GM19452 (cell line): ENCODE measurements around the gene TAAR5.
"Not testable (repeated sequence)": the region's sequence is repeated elsewhere in the genome, so short reads cannot be mapped to it uniquely, and the experiment has no call there.

Experiments used
- ATAC-seq: cut with Tn5 transposase; IDR thresholded peaks from one replicate; pipeline ENCODE4 v1.9.1; 2021; ENCODE audit not compliant: unreplicated experiment

The TAAR5 gene

DNA sequence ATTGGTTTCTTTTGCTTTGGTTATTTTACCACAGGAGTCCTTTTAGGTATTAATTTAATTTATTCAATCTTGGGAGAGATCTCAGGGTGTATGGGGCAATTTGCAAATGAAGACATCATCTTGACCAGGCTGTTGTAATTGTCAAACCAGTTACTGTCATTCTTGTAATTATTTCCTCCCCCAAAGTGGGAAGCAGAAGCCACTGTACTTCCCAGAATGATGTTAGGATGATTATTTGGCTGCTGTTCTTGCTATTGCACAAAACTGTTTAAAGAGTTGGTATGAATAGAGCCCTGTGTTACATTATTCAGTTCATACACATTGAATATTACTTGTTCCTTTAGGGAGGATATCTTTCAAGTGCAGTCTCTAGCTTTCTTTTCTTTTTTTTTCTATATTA is 17.8 kb downstream of the TAAR5 start:
- no peak for ATAC-seq

DNA sequence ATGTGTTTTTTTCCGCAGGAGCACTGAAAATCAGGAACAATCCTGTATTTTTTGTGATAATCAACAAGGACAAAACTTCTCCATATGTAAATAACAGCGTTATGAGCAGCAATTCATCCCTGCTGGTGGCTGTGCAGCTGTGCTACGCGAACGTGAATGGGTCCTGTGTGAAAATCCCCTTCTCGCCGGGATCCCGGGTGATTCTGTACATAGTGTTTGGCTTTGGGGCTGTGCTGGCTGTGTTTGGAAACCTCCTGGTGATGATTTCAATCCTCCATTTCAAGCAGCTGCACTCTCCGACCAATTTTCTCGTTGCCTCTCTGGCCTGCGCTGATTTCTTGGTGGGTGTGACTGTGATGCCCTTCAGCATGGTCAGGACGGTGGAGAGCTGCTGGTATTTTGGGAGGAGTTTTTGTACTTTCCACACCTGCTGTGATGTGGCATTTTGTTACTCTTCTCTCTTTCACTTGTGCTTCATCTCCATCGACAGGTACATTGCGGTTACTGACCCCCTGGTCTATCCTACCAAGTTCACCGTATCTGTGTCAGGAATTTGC is 19.2 kb downstream of the TAAR5 start, which contains the start of gene TAAR6:
Gene TAAR6, plus strand, starts transcription at position 102 of the 557 bp plus-strand sequence. Its CDS starts 0 bp downstream, at position 102.
- ATAC-seq: no peak

DNA sequence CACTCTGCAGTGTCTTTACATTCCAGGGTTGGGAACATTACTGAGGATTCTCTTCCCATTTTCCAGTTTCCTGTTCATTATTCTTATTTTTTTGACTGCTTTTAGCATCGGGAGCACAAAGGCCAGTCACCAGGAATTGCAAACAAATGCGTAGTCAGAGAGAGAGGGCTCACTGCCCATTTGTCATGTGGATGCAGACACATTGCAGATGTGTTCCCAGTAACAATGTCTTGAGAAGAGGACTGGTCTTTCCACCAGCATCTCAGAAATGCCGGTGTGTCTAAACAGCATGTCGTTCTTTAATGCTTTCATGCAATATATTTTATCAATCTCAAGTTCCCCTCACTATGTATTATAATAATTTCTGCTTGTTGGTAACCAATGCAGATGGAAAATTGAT is 20.4 kb downstream of the TAAR5 start:
- no peak for ATAC-seq

DNA sequence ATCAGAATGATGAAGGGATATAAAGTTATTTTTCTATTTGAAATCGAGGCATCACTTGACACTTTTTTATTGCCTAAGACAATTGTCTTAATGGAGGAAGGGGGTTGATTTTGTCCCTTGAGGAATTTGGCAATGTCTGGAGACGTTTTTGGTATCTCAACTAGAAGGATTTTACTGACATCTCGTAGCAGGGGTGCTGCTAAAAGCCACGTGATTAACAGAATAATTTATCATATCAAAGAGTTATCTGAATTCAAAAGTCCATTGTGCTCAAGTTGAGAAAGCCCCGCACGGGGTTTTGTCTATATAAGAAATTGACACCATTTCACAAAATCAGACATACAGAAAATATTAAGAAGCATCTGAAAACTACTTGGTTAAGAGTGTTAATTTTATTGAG is 20.9 kb downstream of the TAAR5 start:
- no peak for ATAC-seq

DNA sequence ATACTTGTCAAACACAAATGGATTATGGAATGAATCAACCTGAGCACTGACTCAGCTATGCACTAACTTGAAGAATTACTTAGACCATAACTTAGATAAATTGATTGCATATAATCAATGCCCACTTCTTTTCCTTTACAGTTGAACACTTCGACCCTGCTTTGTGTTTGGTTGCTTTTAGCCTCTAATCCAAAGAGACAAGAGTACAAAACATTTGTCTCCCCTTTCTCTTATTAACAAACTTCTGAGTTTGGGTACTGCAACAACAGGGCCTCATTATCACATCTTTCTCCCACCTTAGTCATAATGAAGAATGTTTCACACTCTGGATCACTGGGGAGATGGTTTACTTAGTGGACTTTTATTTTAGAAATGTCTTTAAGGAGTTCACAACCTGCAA is 22.0 kb downstream of the TAAR5 start:
- ATAC-seq: no peak

DNA sequence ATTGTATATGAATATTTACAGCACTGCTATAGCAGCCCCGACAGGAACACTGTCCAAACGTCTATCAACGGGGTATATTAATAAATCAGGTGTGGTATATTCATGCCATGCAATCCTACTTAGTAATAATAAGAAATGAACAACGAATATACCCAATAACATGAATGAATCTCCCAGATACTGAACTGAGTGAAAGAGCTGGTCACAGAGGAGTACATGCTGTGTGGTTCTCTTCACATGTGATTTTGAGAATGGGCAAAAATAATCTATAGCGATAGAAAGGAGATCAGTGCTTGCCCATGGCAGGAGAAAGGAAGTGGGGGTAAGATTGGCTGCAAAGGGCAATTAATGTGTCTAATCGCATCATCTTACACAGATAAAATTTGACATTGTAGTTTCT is 23.1 kb downstream of the TAAR5 start:
- ATAC-seq: no peak

DNA sequence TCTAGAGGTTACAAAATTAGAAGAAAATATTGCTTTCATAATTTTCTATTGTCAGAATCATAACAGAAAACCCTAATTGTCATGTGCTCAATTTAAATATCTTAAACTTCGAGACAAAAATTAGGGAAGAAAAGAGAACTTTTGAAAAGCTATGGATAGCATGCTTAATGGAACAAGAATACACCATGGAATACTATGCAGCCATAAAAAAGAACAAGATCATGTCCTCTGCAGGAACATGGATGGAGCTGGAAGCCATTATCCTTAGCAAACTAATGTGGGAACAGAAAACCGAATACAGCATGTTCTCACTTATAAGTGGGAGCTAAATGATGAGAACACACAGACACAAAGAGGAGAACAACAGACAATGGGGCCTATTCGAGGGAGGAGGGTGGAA is 29.5 kb downstream of the TAAR5 start:
- not testable (repeated sequence) for ATAC-seq

DNA sequence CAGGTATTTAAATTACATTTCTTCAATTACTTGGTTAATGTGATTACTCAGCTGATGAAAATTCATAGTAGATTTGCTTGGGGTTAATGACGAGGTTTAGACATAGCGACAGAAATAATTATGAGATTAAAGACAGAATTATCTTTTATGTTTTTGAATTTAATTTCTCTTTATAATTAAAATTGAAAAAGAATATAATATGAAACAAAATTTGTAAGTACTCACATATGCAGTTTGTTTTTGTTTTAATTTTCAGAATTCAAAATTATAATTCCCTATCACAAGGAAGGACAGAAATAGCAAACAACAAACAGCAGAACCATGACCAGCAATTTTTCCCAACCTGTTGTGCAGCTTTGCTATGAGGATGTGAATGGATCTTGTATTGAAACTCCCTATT is 37.2 kb downstream of the TAAR5 start, which contains the start of gene TAAR8:
Gene TAAR8, plus strand, starts transcription at position 301 of the 400 bp plus-strand sequence. Its CDS starts 21 bp downstream, at position 322.
- ATAC-seq: no peak

DNA sequence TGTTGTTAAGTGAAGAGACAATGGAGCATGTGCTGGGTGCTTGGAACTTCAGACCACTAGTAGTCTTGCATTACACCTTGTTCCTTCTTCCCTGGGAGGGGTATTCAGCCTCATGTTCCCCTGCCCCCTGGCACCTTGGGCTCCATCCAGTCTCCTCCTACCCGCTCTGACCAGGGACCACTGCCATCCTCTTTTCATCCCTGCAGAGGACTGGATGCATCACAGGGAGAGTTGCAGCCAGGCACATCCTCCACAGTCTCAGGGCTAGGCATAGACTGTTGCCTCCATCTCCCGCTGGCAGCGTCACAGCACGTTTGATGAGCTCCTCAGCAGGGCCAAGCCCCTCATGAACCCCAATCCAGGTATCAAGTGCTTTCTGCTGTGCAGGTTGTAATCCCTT is 38.3 kb downstream of the TAAR5 start:
- no peak for ATAC-seq

DNA sequence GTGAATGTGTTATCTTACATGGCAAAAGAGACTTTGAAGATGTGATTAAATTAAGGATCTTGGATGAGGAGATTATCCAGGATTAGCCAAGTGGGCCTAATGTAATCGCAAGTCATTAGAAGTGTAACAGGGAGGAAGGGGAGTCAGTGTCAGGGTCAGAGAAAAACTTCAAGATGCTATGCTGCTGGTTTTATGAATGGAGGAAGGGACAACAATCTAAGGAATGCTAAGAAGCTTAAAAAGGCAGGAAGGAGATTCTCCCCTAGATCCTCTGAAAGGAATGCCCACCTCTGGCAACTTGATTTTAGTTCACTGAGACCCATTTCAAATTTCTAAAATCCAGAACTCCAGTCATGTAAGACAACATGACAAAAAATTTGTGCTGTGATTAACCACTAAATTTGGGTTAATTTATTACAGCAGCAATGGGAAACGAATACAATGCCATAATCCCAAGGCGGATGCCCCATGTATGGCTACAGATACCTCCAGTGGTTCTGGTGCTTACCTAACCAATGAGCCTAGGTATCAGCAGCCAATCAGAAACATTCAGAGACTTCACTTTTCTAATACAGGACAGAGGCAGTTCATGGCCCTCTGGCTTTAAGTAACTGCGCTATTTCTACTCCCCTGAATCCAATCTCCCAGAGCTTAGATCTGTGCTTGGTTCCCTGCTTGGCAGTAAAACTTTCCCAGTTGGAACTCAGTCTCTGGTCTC is 40.6 kb downstream of the TAAR5 start:
- ATAC-seq: no peak

DNA sequence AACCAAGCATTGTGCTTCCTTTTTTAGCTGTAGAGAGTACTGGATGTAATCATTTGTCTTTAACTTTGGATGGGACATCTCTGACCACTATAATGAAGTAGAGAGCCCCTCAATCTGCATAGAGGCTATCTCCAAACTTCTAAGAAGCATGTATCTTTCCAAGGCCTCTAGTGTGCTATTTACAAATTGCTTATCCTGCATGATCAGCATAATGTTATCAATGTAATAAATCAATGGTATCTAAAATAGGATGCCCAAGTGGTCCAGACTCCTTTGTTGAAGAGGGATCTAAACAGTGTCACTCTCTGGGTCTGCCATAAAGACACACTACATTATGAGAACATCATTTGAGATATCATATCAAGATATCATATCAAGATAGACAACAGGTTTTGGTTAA is 44.7 kb downstream of the TAAR5 start:
- no peak for ATAC-seq
